WTC11 (cell line): ENCODE results near the gene FRA10AC1.

Experiments
- ATF1 ChIP-seq: sonication (generic); formaldehyde crosslinking; IDR thresholded peaks from 2 replicates; pipeline ENCODE4 v1.8.1; 2023; ENCODE audit warnings: mild to moderate bottlenecking, moderate library complexity, missing genetic modification reagents
- ATF6 ChIP-seq: sonication (generic); formaldehyde crosslinking; IDR thresholded peaks from 2 replicates; pipeline ENCODE4 v1.8.1; 2023; ENCODE audit warnings: mild to moderate bottlenecking, missing genetic modification reagents
- CTCF ChIP-seq: fragments of 200-600 bp; IDR thresholded peaks from 2 replicates; pipeline ENCODE4 v1.8.0; 2022; ENCODE audit warnings: antibody characterized with exemption
- MAX ChIP-seq: sonication (generic); formaldehyde crosslinking; IDR thresholded peaks from 2 replicates; pipeline ENCODE4 v1.8.0; 2022; ENCODE audit warnings: mild to moderate bottlenecking, missing genetic modification reagents
- NR3C1 ChIP-seq: sonication (generic); formaldehyde crosslinking; conservative IDR thresholded peaks from 2 replicates; pipeline ENCODE4 v1.8.1; 2023; ENCODE audit warnings: low read depth, mild to moderate bottlenecking, missing genetic modification reagents
- SMAD4 ChIP-seq: sonication (generic); formaldehyde crosslinking; IDR thresholded peaks from 2 replicates; pipeline ENCODE4 v1.8.0; 2022; ENCODE audit warnings: mild to moderate bottlenecking, missing genetic modification reagents
- TEAD1 ChIP-seq: sonication (generic); formaldehyde crosslinking; IDR thresholded peaks from 2 replicates; pipeline ENCODE4 v1.8.0; 2022; ENCODE audit warnings: mild to moderate bottlenecking, missing genetic modification reagents
- ZBTB21 ChIP-seq: sonication (generic); formaldehyde crosslinking; IDR thresholded peaks from 2 replicates; pipeline ENCODE4 v1.8.1; 2023; ENCODE audit warnings: mild to moderate bottlenecking, missing genetic modification reagents, borderline replicate concordance
- ZNF416 ChIP-seq: fragments of 250-450 bp; sonication (Bioruptor Pico); IDR thresholded peaks from 2 replicates; pipeline ENCODE4 v1.9.0; 2021; ENCODE audit warnings: mild to moderate bottlenecking, inconsistent platforms
- TF ChIP-seq, protein P1 (sequence below): sonication (generic); formaldehyde crosslinking; IDR thresholded peaks from 2 replicates; pipeline ENCODE4 v1.8.0; 2022; ENCODE audit warnings: mild to moderate bottlenecking, missing genetic modification reagents
- TF ChIP-seq, protein P2 (sequence below): sonication (generic); formaldehyde crosslinking; IDR thresholded peaks from 2 replicates; pipeline ENCODE4 v1.8.0; 2022; ENCODE audit warnings: missing genetic modification reagents
- TF ChIP-seq, protein P3 (sequence below): fragments of 250-450 bp; sonication (Bioruptor Pico); IDR thresholded peaks from 2 replicates; pipeline ENCODE4 v2.1.2; 2022; ENCODE audit warnings: mild to moderate bottlenecking, moderate library complexity

- TF ChIP-seq ATF1 (CRISPR knock-in tag): no peak
- no peak for TF ChIP-seq ATF6 (CRISPR knock-in tag)
- TF ChIP-seq SMAD4 (CRISPR knock-in tag): no peak
- TF ChIP-seq CTCF: no peak
- no peak for TF ChIP-seq MAX (CRISPR knock-in tag)
- TF ChIP-seq TEAD1 (CRISPR knock-in tag): no peak
- TF ChIP-seq NR3C1 (CRISPR knock-in tag): no peak
- TF ChIP-seq ZNF416 (CRISPR knock-in tag): no peak
- TF ChIP-seq ZBTB21 (CRISPR knock-in tag): no peak
- TF ChIP-seq, protein P1, sequence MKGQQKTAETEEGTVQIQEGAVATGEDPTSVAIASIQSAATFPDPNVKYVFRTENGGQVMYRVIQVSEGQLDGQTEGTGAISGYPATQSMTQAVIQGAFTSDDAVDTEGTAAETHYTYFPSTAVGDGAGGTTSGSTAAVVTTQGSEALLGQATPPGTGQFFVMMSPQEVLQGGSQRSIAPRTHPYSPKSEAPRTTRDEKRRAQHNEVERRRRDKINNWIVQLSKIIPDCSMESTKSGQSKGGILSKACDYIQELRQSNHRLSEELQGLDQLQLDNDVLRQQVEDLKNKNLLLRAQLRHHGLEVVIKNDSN (CRISPR knock-in tag): no peak
- TF ChIP-seq, protein P2, sequence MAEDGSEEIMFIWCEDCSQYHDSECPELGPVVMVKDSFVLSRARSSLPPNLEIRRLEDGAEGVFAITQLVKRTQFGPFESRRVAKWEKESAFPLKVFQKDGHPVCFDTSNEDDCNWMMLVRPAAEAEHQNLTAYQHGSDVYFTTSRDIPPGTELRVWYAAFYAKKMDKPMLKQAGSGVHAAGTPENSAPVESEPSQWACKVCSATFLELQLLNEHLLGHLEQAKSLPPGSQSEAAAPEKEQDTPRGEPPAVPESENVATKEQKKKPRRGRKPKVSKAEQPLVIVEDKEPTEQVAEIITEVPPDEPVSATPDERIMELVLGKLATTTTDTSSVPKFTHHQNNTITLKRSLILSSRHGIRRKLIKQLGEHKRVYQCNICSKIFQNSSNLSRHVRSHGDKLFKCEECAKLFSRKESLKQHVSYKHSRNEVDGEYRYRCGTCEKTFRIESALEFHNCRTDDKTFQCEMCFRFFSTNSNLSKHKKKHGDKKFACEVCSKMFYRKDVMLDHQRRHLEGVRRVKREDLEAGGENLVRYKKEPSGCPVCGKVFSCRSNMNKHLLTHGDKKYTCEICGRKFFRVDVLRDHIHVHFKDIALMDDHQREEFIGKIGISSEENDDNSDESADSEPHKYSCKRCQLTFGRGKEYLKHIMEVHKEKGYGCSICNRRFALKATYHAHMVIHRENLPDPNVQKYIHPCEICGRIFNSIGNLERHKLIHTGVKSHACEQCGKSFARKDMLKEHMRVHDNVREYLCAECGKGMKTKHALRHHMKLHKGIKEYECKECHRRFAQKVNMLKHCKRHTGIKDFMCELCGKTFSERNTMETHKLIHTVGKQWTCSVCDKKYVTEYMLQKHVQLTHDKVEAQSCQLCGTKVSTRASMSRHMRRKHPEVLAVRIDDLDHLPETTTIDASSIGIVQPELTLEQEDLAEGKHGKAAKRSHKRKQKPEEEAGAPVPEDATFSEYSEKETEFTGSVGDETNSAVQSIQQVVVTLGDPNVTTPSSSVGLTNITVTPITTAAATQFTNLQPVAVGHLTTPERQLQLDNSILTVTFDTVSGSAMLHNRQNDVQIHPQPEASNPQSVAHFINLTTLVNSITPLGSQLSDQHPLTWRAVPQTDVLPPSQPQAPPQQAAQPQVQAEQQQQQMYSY (CRISPR knock-in tag): no peak
- TF ChIP-seq, protein P3, sequence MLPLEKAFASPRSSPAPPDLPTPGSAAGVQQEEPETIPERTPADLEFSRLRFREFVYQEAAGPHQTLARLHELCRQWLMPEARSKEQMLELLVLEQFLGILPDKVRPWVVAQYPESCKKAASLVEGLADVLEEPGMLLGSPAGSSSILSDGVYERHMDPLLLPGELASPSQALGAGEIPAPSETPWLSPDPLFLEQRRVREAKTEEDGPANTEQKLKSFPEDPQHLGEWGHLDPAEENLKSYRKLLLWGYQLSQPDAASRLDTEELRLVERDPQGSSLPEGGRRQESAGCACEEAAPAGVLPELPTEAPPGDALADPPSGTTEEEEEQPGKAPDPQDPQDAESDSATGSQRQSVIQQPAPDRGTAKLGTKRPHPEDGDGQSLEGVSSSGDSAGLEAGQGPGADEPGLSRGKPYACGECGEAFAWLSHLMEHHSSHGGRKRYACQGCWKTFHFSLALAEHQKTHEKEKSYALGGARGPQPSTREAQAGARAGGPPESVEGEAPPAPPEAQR: no peak
Measured at GRCh38 chr10:93723153-93723552, 20.8 kb upstream of the FRA10AC1 start.
